HG03521 (cell line): ENCODE results near the gene DAPK2.

Source experiments
- ATAC-seq: cut with Tn5 transposase; IDR thresholded peaks from one replicate; pipeline ENCODE4 v1.9.1; 2021; ENCODE audit warnings: mild to moderate bottlenecking, moderate library complexity; ENCODE audit not compliant: unreplicated experiment

DAPK2 gene

GRCh38 chr15:63945838-63946298, 100.4 kb downstream of the DAPK2 start:
- no peak for ATAC-seq

- ATAC-seq, result no peak
Observed at GRCh38 chr15:63945007-63945788, 101.1 kb downstream of the DAPK2 start.

GRCh38 chr15:63944681-63944955, 101.7 kb downstream of the DAPK2 start:
- no peak for ATAC-seq

GRCh38 chr15:63943829-63944680, 102.2 kb downstream of the DAPK2 start:
- ATAC-seq, result no peak

GRCh38 chr15:63942486-63943365, 103.6 kb downstream of the DAPK2 start:
- no peak for ATAC-seq

- ATAC-seq, result no peak
Observed at GRCh38 chr15:63941698-63942465, 104.4 kb downstream of the DAPK2 start.

- ATAC-seq, result no peak
Observed at GRCh38 chr15:63940966-63941620, 105.2 kb downstream of the DAPK2 start.

- no peak for ATAC-seq
Observed at GRCh38 chr15:63939531-63940130, 106.7 kb downstream of the DAPK2 start.

- ATAC-seq, result no peak
Observed at GRCh38 chr15:63938486-63939061, 107.7 kb downstream of the DAPK2 start.

- ATAC-seq, result no peak
Observed at GRCh38 chr15:63933522-63933921, 112.8 kb downstream of the DAPK2 start.

- ATAC-seq, result no peak
Observed at GRCh38 chr15:63931556-63931955, 114.7 kb downstream of the DAPK2 start.

- no peak for ATAC-seq
Observed at GRCh38 chr15:63930034-63930433, 116.3 kb downstream of the DAPK2 start.

GRCh38 chr15:63928185-63928842, 118.0 kb downstream of the DAPK2 start:
- ATAC-seq, result no peak

- no peak for ATAC-seq
Observed at GRCh38 chr15:63923993-63924950, 122.0 kb downstream of the DAPK2 start.

GRCh38 chr15:63922916-63923315, 123.4 kb downstream of the DAPK2 start:
- no peak for ATAC-seq

GRCh38 chr15:63922261-63922904, 123.9 kb downstream of the DAPK2 start:
- no peak for ATAC-seq
